Stomach (tissue), 4 donors: ENCODE results near the gene TRIO.

Experiments
- POLR2A ChIP-seq, 4 donors: fragments of 450-650 bp; IDR thresholded peaks; one replicate each; pipeline ENCODE4 v1.6.1; 2016; ENCODE audit warnings: antibody characterized with exemption in 4 of 4, control low read depth in 2 of 4, mild to moderate bottlenecking in 1 of 4, moderate library complexity in 1 of 4
- TF ChIP-seq, protein P1 (sequence below), 7 experiments: fragments of 450-650 bp in 4 of 7; fragments of 200-600 bp in 3 of 7; sonication (generic) in 3 of 7; IDR thresholded peaks; one replicate each; pipeline ENCODE4 v1.5.1; 2016 to 2019; ENCODE audit warnings: antibody characterized with exemption in 7 of 7, control low read depth in 2 of 7, mild to moderate bottlenecking in 1 of 7

DNA sequence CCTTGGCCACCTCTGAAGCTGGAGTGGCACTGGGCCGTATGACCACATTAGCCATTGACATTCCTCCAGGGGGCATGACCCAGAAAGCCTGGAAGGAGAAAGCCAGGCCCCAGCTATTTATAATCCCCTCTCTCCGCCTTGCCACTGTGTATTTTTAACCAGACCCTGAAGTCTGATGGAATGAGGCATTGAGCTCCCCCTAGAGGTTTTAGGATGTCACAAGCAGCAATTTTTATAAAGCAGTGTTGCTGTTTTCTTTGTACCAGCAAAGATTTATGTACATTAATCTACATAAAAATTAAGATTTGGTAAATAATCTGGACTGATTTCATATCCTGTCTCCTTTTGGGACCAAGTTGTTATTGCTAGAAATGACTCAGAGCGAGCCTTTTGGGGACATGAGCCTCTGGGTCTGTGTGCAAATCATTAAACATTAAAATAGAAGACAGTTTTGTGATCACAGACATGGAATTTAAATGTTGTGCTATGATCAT is 127.1 kb downstream of the TRIO start:
- TF ChIP-seq, protein P1, sequence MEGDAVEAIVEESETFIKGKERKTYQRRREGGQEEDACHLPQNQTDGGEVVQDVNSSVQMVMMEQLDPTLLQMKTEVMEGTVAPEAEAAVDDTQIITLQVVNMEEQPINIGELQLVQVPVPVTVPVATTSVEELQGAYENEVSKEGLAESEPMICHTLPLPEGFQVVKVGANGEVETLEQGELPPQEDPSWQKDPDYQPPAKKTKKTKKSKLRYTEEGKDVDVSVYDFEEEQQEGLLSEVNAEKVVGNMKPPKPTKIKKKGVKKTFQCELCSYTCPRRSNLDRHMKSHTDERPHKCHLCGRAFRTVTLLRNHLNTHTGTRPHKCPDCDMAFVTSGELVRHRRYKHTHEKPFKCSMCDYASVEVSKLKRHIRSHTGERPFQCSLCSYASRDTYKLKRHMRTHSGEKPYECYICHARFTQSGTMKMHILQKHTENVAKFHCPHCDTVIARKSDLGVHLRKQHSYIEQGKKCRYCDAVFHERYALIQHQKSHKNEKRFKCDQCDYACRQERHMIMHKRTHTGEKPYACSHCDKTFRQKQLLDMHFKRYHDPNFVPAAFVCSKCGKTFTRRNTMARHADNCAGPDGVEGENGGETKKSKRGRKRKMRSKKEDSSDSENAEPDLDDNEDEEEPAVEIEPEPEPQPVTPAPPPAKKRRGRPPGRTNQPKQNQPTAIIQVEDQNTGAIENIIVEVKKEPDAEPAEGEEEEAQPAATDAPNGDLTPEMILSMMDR (IDR thresholded peaks at IDR 0.05): peak in 5 of 7 experiments; percentile 40 to 75 (median 60)
- no peak for TF ChIP-seq POLR2A (IDR thresholded peaks at IDR 0.05)
